ENCODE measurements around the gene VGLL4.

The VGLL4 gene

DNA sequence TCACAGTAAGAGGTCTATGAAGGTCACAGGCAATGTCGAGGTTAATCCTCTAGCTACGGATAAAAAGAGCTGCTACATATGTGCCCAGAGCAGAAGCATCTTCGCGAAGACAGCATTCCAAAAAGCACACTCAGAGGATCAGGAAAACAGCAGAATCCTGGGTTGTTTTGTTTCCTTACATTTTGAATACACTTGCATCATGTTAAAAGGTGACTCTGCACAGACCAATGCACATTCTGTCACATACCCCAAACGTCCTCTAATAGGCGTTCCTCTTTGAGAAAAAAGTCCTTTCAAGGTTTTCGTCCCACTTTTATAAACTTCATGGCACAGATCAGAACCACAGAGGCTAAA is 52.7 kb downstream of the VGLL4 start:
- H3K4me3 ChIP-seq (ENCODE audit: control insufficient read depth, low read depth, low read length) = no peak overlapping the region
- no peak for DNase-seq (ENCODE audit: low read depth)
- TF ChIP-seq, protein P1, sequence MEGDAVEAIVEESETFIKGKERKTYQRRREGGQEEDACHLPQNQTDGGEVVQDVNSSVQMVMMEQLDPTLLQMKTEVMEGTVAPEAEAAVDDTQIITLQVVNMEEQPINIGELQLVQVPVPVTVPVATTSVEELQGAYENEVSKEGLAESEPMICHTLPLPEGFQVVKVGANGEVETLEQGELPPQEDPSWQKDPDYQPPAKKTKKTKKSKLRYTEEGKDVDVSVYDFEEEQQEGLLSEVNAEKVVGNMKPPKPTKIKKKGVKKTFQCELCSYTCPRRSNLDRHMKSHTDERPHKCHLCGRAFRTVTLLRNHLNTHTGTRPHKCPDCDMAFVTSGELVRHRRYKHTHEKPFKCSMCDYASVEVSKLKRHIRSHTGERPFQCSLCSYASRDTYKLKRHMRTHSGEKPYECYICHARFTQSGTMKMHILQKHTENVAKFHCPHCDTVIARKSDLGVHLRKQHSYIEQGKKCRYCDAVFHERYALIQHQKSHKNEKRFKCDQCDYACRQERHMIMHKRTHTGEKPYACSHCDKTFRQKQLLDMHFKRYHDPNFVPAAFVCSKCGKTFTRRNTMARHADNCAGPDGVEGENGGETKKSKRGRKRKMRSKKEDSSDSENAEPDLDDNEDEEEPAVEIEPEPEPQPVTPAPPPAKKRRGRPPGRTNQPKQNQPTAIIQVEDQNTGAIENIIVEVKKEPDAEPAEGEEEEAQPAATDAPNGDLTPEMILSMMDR (conservative IDR thresholded peaks at IDR 0.05; ENCODE audit: control insufficient read depth, insufficient read depth, low read depth, low read length) = no peak

DNA sequence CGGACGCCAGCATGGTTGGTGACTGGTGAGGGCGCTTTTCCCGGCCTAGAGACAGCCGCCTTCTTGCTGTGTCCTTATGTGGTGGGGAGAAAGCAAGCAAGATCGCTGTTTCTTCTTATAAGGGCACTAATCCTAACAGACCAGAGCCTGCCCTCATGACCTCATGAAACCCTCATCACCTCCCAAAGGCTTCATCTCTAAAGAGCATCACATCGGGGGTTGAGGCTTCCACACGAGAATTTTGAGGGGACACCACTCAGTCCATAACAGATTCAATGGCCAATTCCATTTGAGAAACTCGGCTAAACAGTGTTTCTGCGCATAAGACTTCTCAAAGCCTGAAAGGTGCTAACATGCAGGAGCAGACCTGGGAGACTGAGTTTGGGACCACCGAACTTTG is 54.0 kb downstream of the VGLL4 start:
- TF ChIP-seq, protein P1 (conservative IDR thresholded peaks at IDR 0.05; ENCODE audit: control insufficient read depth, insufficient read depth, low read depth, low read length) = no peak
- H3K4me3 ChIP-seq (ENCODE audit: control insufficient read depth, low read depth, low read length) = no peak overlapping the region
- no peak for DNase-seq (ENCODE audit: low read depth)

DNA sequence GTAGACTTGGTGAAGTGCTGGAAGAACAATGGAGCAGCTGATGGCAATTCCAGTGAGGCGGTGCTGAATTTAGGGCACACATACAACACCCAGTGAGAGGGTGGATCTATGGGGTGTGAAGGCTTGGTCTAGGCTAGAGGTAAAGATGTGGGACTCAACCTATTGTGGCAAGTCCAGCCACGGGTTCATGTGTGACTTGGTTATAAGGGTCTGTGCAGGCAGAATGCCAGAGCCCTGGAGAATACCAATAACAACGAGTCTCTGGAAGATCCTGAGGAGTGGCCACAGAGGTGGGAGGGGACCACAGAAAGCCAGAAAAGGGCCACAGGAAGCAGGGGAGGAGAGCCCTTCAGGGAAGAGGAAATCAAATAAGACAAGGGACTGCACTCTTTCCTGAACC is 55.0 kb downstream of the VGLL4 start:
- H3K4me3 ChIP-seq (ENCODE audit: control insufficient read depth, low read depth, low read length) = no peak overlapping the region

DNA sequence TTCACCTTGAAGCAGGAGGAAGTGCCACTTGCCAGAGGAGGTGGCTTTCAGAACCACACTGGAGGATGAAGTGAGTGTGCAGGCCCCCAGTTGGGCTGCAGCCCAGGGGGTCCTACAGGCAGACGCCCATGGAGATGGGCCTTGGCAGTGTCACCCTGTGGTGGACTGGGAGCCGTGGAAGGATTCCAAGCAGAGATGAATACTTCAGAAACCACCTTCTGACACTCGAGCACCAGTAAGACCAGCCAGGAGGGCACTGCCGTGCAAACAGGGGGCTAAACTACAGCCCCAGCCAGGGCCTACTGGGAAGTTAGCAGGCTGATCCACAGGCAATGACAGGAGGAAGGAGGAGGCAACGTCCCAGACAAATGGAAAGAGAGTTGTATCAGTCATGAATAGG is 55.4 kb downstream of the VGLL4 start:
- no peak overlapping the region for H3K4me3 ChIP-seq (ENCODE audit: control insufficient read depth, low read depth, low read length)
- TF ChIP-seq, protein P1 (conservative IDR thresholded peaks at IDR 0.05; ENCODE audit: control insufficient read depth, insufficient read depth, low read depth, low read length) = no peak
- no peak for DNase-seq (ENCODE audit: low read depth)

More for the DNA sequence above, 55.0 kb downstream of the VGLL4 start:
- DNase-seq (ENCODE audit: low read depth) = no peak
- TF ChIP-seq, protein P1 (conservative IDR thresholded peaks at IDR 0.05; ENCODE audit: control insufficient read depth, insufficient read depth, low read depth, low read length) = no peak

DNA sequence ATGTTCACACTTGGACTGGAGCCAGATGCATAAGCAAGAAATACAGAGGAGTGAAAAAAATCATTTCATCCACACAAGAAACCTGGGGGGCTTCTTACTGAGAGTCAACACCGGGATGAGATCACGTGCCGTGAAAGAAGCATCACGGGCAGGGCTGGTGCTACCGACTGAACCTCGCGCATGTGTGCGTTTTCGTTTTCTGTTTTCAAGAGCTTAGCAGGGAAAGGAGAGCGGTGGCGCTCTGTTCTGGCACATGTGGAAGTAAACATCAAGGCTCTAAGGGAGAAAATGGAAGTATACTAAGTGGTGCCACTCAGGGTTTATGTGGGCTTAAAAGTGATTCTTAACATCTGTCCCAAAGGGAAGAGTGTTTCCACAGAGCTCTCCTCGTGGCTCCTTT is 55.9 kb downstream of the VGLL4 start:
- DNase-seq (ENCODE audit: low read depth) = no peak
- H3K4me3 ChIP-seq (ENCODE audit: control insufficient read depth, low read depth, low read length) = no peak overlapping the region
- TF ChIP-seq, protein P1 (conservative IDR thresholded peaks at IDR 0.05; ENCODE audit: control insufficient read depth, insufficient read depth, low read depth, low read length) = no peak

DNA sequence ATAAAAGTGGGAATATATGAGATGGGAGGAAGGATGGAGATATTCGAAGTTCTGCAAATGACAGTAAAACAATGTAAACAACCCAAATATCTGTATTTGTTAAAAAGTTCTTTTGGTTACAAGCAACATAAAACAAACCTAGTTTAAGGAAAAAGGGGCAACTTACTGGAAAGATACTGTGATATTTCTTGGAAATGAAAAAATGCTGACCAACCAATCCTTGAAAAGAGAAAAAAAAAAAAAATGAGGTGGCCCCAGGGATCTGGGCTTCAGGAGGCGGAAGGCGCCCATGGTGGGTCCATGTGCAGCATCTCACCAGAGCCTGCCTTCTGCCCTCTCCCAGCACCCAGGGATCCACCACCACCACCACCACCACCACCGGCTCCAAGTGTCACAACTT is 59.1 kb downstream of the VGLL4 start:
- TF ChIP-seq, protein P1 (conservative IDR thresholded peaks at IDR 0.05; ENCODE audit: control insufficient read depth, insufficient read depth, low read depth, low read length) = no peak
- no peak for DNase-seq (ENCODE audit: low read depth)
- H3K4me3 ChIP-seq (ENCODE audit: control insufficient read depth, low read depth, low read length) = no peak overlapping the region

DNA sequence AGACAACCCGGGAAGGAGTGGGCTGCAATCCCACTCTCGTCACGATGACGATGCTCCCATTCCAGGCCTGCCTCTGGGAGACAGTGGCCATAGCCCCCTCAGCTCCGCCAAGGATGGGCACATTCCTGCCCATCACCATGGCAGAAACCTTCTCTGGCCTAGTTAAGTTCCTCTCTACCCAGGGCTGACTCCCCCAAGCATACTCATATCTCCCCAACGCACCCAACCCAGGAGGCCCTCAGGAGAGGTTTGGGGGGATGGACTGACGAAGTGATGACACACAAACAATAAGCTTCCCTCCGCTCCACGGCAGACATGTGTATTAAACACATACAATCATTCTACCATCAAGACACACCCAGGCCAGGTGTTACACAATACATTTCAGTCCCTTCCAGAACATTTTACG is 60.1 kb downstream of the VGLL4 start:
- TF ChIP-seq, protein P1 (conservative IDR thresholded peaks at IDR 0.05; ENCODE audit: control insufficient read depth, insufficient read depth, low read depth, low read length) = no peak
- DNase-seq (ENCODE audit: low read depth) = peak; percentile 67
- no peak overlapping the region for H3K4me3 ChIP-seq (ENCODE audit: control insufficient read depth, low read depth, low read length)

Measured in fibroblast of mammary gland (primary cell).